GM23338 (cell line): ENCODE data around the gene TAPBP. TPM values are rescaled to one million over a fixed set of nuclear protein-coding genes. Genes with fewer than 3 reads are reported as not detected.
"Not testable (repeated sequence)": the region's sequence is repeated elsewhere in the genome, so short reads cannot be mapped to it uniquely, and the experiment has no call there.

Source experiments
- ATAC-seq: fragments of 200-7000 bp; cut with Tn5 transposase; 3 replicates; pipeline ENCODE4 v1.9.1; 2020
- DNase-seq: peaks from one replicate; pipeline ENCODE4 v3.0.0-alpha.2; 2015; ENCODE audit warnings: low spot score
- H2AFZ ChIP-seq: fragments of 200-600 bp; sonication (generic); 2 replicates; pipeline ENCODE4 v1.8.0; 2016; ENCODE audit warnings: antibody characterized with exemption, mild to moderate bottlenecking, moderate library complexity
- H3F3A ChIP-seq: fragments of 200-600 bp; sonication (generic); replicated peaks from 2 replicates; pipeline ENCODE4 v1.8.0; 2017; ENCODE audit warnings: antibody characterized with exemption, mixed run types, low read depth
- H3K27ac ChIP-seq: fragments of 200-600 bp; sonication (generic); 2 replicates; pipeline ENCODE4 v1.6.1; 2016; ENCODE audit warnings: low read depth
- H3K27me3 ChIP-seq: fragments of 200-600 bp; sonication (generic); 2 replicates; pipeline ENCODE4 v1.8.0; 2016; ENCODE audit warnings: mild to moderate bottlenecking, mixed run types, moderate library complexity; ENCODE audit not compliant: insufficient read depth
- H3K36me3 ChIP-seq: fragments of 200-600 bp; sonication (generic); 2 replicates; pipeline ENCODE4 v1.8.0; 2016; ENCODE audit warnings: mild to moderate bottlenecking; ENCODE audit not compliant: insufficient read depth
- H3K4me1 ChIP-seq: fragments of 200-600 bp; sonication (generic); 2 replicates; pipeline ENCODE4 v1.8.0; 2016; ENCODE audit warnings: mild to moderate bottlenecking, moderate library complexity; ENCODE audit not compliant: insufficient read depth
- H3K4me2 ChIP-seq: fragments of 200-600 bp; sonication (generic); 2 replicates; pipeline ENCODE4 v1.7.1; 2017; ENCODE audit warnings: mixed run types
- H3K4me3 ChIP-seq: fragments of 200-600 bp; sonication (generic); 2 replicates; pipeline ENCODE4 v1.6.1; 2016; ENCODE audit warnings: mixed run types
- H3K79me2 ChIP-seq: fragments of 200-600 bp; sonication (generic); replicated peaks from 2 replicates; pipeline ENCODE4 v1.8.0; 2017; ENCODE audit warnings: mild to moderate bottlenecking; ENCODE audit not compliant: insufficient read depth
- H3K9me2 ChIP-seq: fragments of 200-600 bp; sonication (generic); 2 replicates; pipeline ENCODE4 v1.8.0; 2017; ENCODE audit not compliant: insufficient read depth
- H4K20me1 ChIP-seq: fragments of 200-600 bp; sonication (generic); replicated peaks from 2 replicates; pipeline ENCODE4 v1.8.0; 2017; ENCODE audit warnings: mild to moderate bottlenecking; ENCODE audit not compliant: insufficient read depth
- H3K27ac Mint-ChIP-seq: 2 replicates; pipeline ENCODE4 v1.8.0; 2020; ENCODE audit warnings: inconsistent platforms, mild to moderate bottlenecking, moderate library complexity, mixed read lengths
- H3K27me3 Mint-ChIP-seq: 3 replicates; pipeline ENCODE4 v1.8.0; 2022; ENCODE audit warnings: low read depth, mild to moderate bottlenecking, moderate library complexity, mixed read lengths, inconsistent platforms; ENCODE audit not compliant: insufficient read depth, poor library complexity
- H3K36me3 Mint-ChIP-seq: 3 replicates; pipeline ENCODE4 v1.8.0; 2021; ENCODE audit warnings: low read depth, mild to moderate bottlenecking, inconsistent platforms, moderate library complexity, mixed read lengths
- H3K4me1 Mint-ChIP-seq: 3 replicates; pipeline ENCODE4 v1.8.0; 2020; ENCODE audit warnings: mild to moderate bottlenecking, inconsistent platforms, mixed read lengths
- H3K4me3 Mint-ChIP-seq: 3 replicates; pipeline ENCODE4 v1.8.0; 2021; ENCODE audit warnings: moderate library complexity, mild to moderate bottlenecking, inconsistent platforms, mixed read lengths
- H3K9me3 Mint-ChIP-seq: 3 replicates; pipeline ENCODE4 v1.8.0; 2020; ENCODE audit warnings: moderate library complexity, mild to moderate bottlenecking, inconsistent platforms, mixed read lengths
- CREB1 ChIP-seq: fragments of 250-450 bp; sonication (Bioruptor Pico); IDR thresholded peaks from 2 replicates; pipeline ENCODE4 v1.5.0; 2020; ENCODE audit warnings: low read depth, mild to moderate bottlenecking, moderate library complexity
- EZH2 ChIP-seq: fragments of 200-600 bp; sonication (generic); IDR thresholded peaks from one replicate; pipeline ENCODE4 v1.8.0; 2017; ENCODE audit warnings: antibody characterized with exemption, mild to moderate bottlenecking, low read depth; ENCODE audit not compliant: unreplicated experiment
- JUNB ChIP-seq: IDR thresholded peaks from one replicate; pipeline ENCODE4 v1.6.1; 2016; ENCODE audit warnings: antibody characterized with exemption; ENCODE audit not compliant: unreplicated experiment
- NANOG ChIP-seq: IDR thresholded peaks from 2 replicates; pipeline ENCODE4 v1.6.1; 2016; ENCODE audit warnings: antibody characterized with exemption, borderline replicate concordance
- POLR2AphosphoS5 ChIP-seq: IDR thresholded peaks from 2 replicates; pipeline ENCODE4 v1.6.1; 2016; ENCODE audit warnings: antibody characterized with exemption, low read depth
- ZNF114 ChIP-seq: fragments of 250-450 bp; sonication (Bioruptor Pico); IDR thresholded peaks from 2 replicates; pipeline ENCODE4 v1.5.0; 2020; ENCODE audit warnings: mild to moderate bottlenecking, moderate library complexity
- polyA plus RNA-seq: library from polyadenylated mRNA; unstranded; fragments of >200 nt; fragmentation: Nextera tagmentation; extraction: Ambion mirVana; gene quantifications from 2 replicates; pipeline ENCODE4 v1.2.1, GENCODE V29; 2016
- total RNA-seq: library from RNA; depleted of rRNA; stranded (reverse); fragments of >200 nt; shearing (Covaris generic); gene quantifications from 2 replicates; pipeline ENCODE4 v1.2.3, GENCODE V29; 2014
- TF ChIP-seq, protein P1 (sequence below): IDR thresholded peaks from one replicate; pipeline ENCODE4 v1.6.1; 2018; ENCODE audit warnings: antibody characterized with exemption; ENCODE audit not compliant: unreplicated experiment
- TF ChIP-seq, protein P2 (sequence below): fragments of 250-450 bp; sonication (Bioruptor Pico); IDR thresholded peaks from 2 replicates; pipeline ENCODE4 v1.5.0; 2020; ENCODE audit warnings: mild to moderate bottlenecking, moderate library complexity
- TF ChIP-seq, protein P3 (sequence below), 2 experiments: fragments of 200-600 bp in 1 of 2; sonication (generic) in 1 of 2; conservative IDR thresholded peaks; 2 replicates each; pipeline versions ENCODE4 v1.5.1 to v1.6.1; 2016 to 2017; ENCODE audit warnings: antibody characterized with exemption in 2 of 2, low read depth in 2 of 2, mild to moderate bottlenecking in 2 of 2, moderate library complexity in 1 of 2

The TAPBP gene
- total and polyA plus RNA-seq, 2 experiments from 2014 or later: 19.9 to 37.5 TPM

DNA sequence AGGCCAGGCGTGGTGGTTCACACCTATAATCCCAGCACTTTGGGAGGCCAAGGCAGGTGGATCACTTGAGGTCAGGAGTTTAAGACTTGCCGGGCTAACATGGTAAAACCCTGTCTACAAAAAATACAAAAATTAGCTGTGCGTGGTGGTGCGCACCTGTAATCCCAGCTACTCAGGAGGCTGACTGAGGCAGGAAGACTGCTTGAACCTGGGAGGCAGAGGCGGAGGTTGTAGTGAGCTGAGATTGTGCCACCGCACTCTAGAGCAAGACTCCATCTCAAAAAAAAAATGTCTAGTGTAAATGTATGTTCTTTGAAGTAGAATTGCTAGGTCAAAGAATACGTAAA, 29.7 kb upstream of the TAPBP start:
- H3K9me2 ChIP-seq, H3K27me3 Mint-ChIP-seq, H2AFZ ChIP-seq, H3K9me3 Mint-ChIP-seq, H3K4me1 ChIP-seq, H3K4me2 ChIP-seq, H4K20me1 ChIP-seq, H3K27me3 ChIP-seq, H3K27ac ChIP-seq, H3K4me3 ChIP-seq, H3F3A ChIP-seq, H3K4me3 Mint-ChIP-seq, H3K79me2 ChIP-seq, DNase-seq, H3K36me3 Mint-ChIP-seq, ATAC-seq, H3K27ac Mint-ChIP-seq, H3K4me1 Mint-ChIP-seq, H3K36me3 ChIP-seq: not testable (repeated sequence)

DNA sequence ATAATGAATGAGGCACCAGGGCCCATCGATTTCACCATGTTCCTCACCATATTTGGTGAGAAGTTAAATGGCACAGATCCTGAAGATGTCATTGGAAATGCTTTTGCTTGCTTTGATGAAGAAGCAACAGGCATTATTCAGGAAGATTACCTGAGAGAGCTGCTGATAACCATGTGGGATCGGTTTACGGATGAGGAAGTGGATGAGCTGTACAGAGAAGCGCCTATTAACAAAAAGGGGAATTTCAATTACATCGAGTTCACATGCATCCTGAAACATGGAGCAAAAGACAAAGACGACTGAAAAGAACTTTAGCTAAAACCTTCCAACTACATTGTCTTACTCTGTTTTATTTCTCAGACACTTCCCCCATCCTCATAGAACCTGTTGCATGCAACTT, 25.3 kb upstream of the TAPBP start:
- H3K27me3 Mint-ChIP-seq: peaks cover 5% of the 10 kb centered on the region
- H3K4me1 Mint-ChIP-seq: no peaks in the 10 kb centered on the region
- TF ChIP-seq, protein P1, sequence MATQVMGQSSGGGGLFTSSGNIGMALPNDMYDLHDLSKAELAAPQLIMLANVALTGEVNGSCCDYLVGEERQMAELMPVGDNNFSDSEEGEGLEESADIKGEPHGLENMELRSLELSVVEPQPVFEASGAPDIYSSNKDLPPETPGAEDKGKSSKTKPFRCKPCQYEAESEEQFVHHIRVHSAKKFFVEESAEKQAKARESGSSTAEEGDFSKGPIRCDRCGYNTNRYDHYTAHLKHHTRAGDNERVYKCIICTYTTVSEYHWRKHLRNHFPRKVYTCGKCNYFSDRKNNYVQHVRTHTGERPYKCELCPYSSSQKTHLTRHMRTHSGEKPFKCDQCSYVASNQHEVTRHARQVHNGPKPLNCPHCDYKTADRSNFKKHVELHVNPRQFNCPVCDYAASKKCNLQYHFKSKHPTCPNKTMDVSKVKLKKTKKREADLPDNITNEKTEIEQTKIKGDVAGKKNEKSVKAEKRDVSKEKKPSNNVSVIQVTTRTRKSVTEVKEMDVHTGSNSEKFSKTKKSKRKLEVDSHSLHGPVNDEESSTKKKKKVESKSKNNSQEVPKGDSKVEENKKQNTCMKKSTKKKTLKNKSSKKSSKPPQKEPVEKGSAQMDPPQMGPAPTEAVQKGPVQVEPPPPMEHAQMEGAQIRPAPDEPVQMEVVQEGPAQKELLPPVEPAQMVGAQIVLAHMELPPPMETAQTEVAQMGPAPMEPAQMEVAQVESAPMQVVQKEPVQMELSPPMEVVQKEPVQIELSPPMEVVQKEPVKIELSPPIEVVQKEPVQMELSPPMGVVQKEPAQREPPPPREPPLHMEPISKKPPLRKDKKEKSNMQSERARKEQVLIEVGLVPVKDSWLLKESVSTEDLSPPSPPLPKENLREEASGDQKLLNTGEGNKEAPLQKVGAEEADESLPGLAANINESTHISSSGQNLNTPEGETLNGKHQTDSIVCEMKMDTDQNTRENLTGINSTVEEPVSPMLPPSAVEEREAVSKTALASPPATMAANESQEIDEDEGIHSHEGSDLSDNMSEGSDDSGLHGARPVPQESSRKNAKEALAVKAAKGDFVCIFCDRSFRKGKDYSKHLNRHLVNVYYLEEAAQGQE: no peak
- no peak for TF ChIP-seq JUNB
- no peak for TF ChIP-seq EZH2
- TF ChIP-seq, protein P2, sequence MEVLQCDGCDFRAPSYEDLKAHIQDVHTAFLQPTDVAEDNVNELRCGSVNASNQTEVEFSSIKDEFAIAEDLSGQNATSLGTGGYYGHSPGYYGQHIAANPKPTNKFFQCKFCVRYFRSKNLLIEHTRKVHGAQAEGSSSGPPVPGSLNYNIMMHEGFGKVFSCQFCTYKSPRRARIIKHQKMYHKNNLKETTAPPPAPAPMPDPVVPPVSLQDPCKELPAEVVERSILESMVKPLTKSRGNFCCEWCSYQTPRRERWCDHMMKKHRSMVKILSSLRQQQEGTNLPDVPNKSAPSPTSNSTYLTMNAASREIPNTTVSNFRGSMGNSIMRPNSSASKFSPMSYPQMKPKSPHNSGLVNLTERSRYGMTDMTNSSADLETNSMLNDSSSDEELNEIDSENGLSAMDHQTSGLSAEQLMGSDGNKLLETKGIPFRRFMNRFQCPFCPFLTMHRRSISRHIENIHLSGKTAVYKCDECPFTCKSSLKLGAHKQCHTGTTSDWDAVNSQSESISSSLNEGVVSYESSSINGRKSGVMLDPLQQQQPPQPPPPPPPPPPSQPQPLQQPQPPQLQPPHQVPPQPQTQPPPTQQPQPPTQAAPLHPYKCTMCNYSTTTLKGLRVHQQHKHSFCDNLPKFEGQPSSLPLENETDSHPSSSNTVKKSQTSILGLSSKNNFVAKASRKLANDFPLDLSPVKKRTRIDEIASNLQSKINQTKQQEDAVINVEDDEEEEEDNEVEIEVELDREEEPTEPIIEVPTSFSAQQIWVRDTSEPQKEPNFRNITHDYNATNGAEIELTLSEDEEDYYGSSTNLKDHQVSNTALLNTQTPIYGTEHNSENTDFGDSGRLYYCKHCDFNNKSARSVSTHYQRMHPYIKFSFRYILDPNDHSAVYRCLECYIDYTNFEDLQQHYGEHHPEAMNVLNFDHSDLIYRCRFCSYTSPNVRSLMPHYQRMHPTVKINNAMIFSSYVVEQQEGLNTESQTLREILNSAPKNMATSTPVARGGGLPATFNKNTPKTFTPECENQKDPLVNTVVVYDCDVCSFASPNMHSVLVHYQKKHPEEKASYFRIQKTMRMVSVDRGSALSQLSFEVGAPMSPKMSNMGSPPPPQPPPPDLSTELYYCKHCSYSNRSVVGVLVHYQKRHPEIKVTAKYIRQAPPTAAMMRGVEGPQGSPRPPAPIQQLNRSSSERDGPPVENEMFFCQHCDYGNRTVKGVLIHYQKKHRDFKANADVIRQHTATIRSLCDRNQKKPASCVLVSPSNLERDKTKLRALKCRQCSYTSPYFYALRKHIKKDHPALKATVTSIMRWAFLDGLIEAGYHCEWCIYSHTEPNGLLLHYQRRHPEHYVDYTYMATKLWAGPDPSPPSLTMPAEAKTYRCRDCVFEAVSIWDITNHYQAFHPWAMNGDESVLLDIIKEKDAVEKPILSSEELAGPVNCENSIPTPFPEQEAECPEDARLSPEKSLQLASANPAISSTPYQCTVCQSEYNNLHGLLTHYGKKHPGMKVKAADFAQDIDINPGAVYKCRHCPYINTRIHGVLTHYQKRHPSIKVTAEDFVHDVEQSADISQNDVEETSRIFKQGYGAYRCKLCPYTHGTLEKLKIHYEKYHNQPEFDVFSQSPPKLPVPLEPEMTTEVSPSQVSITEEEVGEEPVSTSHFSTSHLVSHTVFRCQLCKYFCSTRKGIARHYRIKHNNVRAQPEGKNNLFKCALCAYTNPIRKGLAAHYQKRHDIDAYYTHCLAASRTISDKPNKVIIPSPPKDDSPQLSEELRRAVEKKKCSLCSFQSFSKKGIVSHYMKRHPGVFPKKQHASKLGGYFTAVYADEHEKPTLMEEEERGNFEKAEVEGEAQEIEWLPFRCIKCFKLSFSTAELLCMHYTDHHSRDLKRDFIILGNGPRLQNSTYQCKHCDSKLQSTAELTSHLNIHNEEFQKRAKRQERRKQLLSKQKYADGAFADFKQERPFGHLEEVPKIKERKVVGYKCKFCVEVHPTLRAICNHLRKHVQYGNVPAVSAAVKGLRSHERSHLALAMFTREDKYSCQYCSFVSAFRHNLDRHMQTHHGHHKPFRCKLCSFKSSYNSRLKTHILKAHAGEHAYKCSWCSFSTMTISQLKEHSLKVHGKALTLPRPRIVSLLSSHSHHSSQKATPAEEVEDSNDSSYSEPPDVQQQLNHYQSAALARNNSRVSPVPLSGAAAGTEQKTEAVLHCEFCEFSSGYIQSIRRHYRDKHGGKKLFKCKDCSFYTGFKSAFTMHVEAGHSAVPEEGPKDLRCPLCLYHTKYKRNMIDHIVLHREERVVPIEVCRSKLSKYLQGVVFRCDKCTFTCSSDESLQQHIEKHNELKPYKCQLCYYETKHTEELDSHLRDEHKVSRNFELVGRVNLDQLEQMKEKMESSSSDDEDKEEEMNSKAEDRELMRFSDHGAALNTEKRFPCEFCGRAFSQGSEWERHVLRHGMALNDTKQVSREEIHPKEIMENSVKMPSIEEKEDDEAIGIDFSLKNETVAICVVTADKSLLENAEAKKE (CRISPR knock-in tag): no peak
- no peak for TF ChIP-seq POLR2AphosphoS5
- no peak for TF ChIP-seq CREB1
- TF ChIP-seq NANOG: no peak
- TF ChIP-seq, protein P3, sequence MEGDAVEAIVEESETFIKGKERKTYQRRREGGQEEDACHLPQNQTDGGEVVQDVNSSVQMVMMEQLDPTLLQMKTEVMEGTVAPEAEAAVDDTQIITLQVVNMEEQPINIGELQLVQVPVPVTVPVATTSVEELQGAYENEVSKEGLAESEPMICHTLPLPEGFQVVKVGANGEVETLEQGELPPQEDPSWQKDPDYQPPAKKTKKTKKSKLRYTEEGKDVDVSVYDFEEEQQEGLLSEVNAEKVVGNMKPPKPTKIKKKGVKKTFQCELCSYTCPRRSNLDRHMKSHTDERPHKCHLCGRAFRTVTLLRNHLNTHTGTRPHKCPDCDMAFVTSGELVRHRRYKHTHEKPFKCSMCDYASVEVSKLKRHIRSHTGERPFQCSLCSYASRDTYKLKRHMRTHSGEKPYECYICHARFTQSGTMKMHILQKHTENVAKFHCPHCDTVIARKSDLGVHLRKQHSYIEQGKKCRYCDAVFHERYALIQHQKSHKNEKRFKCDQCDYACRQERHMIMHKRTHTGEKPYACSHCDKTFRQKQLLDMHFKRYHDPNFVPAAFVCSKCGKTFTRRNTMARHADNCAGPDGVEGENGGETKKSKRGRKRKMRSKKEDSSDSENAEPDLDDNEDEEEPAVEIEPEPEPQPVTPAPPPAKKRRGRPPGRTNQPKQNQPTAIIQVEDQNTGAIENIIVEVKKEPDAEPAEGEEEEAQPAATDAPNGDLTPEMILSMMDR (conservative IDR thresholded peaks at IDR 0.05; ENCODE audit: low read depth in 2 of 2): no peak
- no peak for TF ChIP-seq ZNF114 (CRISPR knock-in tag)
- Histone ChIP-seq H3K79me2 (no peaks in the 10 kb centered on the region), H3K4me2 (no peak overlapping the region), H3K4me1 (no peaks in the 10 kb centered on the region), H3K4me3 (no peak overlapping the region), H3K9me2 (no peaks in the 10 kb centered on the region; the same call in 1 of the 2 replicates), H4K20me1 (no peaks in the 10 kb centered on the region), H3K27ac (no peak overlapping the region), H3K36me3 (no peaks in the 10 kb centered on the region), H2AFZ (no peak overlapping the region), H3F3A (no peaks in the 10 kb centered on the region), H3K27me3 (no peaks in the 10 kb centered on the region)
- H3K36me3 Mint-ChIP-seq: no peaks in the 10 kb centered on the region
- DNase-seq (no peak), ATAC-seq (no peak)
- H3K9me3 Mint-ChIP-seq: no peaks in the 10 kb centered on the region
- H3K4me3 Mint-ChIP-seq: no peak overlapping the region
- H3K27ac Mint-ChIP-seq: no peak overlapping the region
